Gastroesophageal sphincter (tissue), 2 donors: ENCODE results near the gene CANX.
"Not testable (repeated sequence)": the region's sequence is repeated elsewhere in the genome, so short reads cannot be mapped to it uniquely, and the experiment has no call there.

ENCODE experiments used
- POLR2A ChIP-seq, 2 donors: fragments of 450-650 bp; IDR thresholded peaks; one replicate each; pipeline ENCODE4 v1.6.1; 2017; ENCODE audit warnings: antibody characterized with exemption in 2 of 2, mild to moderate bottlenecking in 2 of 2, moderate library complexity in 1 of 2
- POLR2AphosphoS5 ChIP-seq: sonication (generic); formaldehyde crosslinking; IDR thresholded peaks from one replicate; pipeline ENCODE4 v1.6.1; 2017; ENCODE audit warnings: antibody characterized with exemption

DNA sequence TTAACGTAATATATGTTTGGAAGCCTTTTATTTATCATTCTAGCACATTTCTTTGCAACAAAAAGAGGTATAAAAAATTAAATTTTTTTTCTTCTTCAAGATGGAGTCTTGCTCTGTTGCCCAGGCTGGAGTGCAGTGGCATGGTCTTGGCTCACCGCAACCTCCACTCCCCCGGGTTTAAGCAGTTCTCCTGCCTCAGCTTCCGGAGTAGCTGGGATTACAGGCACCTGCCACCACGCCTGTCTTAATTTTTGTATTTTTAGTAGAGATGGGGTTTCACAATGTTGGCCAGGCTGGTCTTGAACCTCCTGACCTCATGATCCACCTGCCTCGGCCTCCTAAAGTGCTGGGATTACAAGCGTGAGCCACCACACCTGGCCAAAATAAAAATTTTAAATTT lies 45.3 kb downstream of the CANX start:
- not testable (repeated sequence) for TF ChIP-seq POLR2AphosphoS5; POLR2A (IDR thresholded peaks at IDR 0.05)
